Ovary (tissue), 3 donors: ENCODE measurements around the gene GGACT.

Experiments used
- CTCF ChIP-seq, 3 donors: fragments of 450-650 bp in 2 of 3; fragments of 200-600 bp in 1 of 3; IDR thresholded peaks; one replicate each; pipeline versions ENCODE4 v1.5.1 to v1.8.0; 2016 to 2022; ENCODE audit warnings: antibody characterized with exemption in 3 of 3, mild to moderate bottlenecking in 1 of 3
- POLR2A ChIP-seq: fragments of 450-650 bp; IDR thresholded peaks from one replicate; pipeline ENCODE4 v1.6.1; 2017; ENCODE audit warnings: antibody characterized with exemption, mild to moderate bottlenecking, moderate library complexity
- donor health status: DM: no; HTN: no; CAD: no.

GRCh38 chr13:100637380-100637779 lies 48.8 kb upstream of the GGACT start:
- TF ChIP-seq CTCF (IDR thresholded peaks at IDR 0.05) (no peak), POLR2A (no peak)
